ENCODE results near the gene LRIG1. TPM values are rescaled to one million over a fixed set of nuclear protein-coding genes. Genes with fewer than 3 reads are reported as not detected.

LRIG1 gene
- total and polyA plus RNA-seq, 2 experiments from 2014 or later: 8.2 to 13.3 TPM

DNA sequence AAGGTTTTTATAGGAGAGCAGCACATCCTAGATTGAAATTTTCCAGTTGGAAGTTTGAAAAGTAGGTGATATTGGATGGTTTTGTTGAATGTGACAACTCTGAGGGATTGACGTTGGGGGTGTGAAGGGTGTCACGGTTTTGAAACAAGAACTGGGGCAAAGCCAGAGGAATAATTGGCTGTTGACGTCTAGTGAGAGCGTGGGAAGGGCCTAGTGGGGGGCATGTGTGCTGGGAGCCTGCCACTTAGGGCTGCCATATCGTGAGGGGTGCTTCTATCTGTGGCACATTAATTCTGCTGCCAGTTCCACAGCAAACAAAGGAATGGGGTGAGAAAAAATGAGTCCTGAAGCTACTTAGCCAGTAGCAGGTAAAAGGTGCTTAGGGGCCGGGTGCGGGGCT, 129.4 kb downstream of the LRIG1 start:
- H3K27me3 ChIP-seq: no peaks in the 10 kb centered on the region
- H3K36me3 ChIP-seq (replicated peaks; ENCODE audit: insufficient read depth, low read depth): no peaks in the 10 kb centered on the region
- H3K4me1 ChIP-seq (ENCODE audit: insufficient read depth): no peaks in the 10 kb centered on the region
- no peak overlapping the region for H2AFZ ChIP-seq
- no peak overlapping the region for H3K4me3 ChIP-seq
- no peaks in the 10 kb centered on the region for H3K79me2 ChIP-seq
- H4K20me1 ChIP-seq (ENCODE audit: insufficient read depth, poor library complexity, severe bottlenecking): no peaks in the 10 kb centered on the region
- H3K9me2 ChIP-seq (replicated peaks; ENCODE audit: insufficient read depth): no peaks in the 10 kb centered on the region
- TF ChIP-seq EZH2 (IDR thresholded peaks at IDR 0.05; ENCODE audit: borderline replicate concordance) (no peak), EZH2phosphoT487 (IDR thresholded peaks at IDR 0.05; ENCODE audit: low read depth, severe bottlenecking, unreplicated experiment) (no peak)
- TF ChIP-seq, protein P1, sequence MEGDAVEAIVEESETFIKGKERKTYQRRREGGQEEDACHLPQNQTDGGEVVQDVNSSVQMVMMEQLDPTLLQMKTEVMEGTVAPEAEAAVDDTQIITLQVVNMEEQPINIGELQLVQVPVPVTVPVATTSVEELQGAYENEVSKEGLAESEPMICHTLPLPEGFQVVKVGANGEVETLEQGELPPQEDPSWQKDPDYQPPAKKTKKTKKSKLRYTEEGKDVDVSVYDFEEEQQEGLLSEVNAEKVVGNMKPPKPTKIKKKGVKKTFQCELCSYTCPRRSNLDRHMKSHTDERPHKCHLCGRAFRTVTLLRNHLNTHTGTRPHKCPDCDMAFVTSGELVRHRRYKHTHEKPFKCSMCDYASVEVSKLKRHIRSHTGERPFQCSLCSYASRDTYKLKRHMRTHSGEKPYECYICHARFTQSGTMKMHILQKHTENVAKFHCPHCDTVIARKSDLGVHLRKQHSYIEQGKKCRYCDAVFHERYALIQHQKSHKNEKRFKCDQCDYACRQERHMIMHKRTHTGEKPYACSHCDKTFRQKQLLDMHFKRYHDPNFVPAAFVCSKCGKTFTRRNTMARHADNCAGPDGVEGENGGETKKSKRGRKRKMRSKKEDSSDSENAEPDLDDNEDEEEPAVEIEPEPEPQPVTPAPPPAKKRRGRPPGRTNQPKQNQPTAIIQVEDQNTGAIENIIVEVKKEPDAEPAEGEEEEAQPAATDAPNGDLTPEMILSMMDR (IDR thresholded peaks at IDR 0.05; ENCODE audit: poor library complexity): no peak
- DNase-seq (ENCODE audit: low spot score): no peak
- no peak overlapping the region for H3K4me2 ChIP-seq
- no peaks in the 10 kb centered on the region for H3K9me3 ChIP-seq (ENCODE audit: low read depth)
- no peak overlapping the region for H3K27ac ChIP-seq
- 96% methylated on average over 7 of the region's 7 CpGs for WGBS (ENCODE audit: low lambda C conversion rate, missing lambda C conversion rate)

GRCh38 chr3:66370179-66370578, 130.6 kb downstream of the LRIG1 start:
- no peaks in the 10 kb centered on the region for H3K9me3 ChIP-seq (ENCODE audit: low read depth)
- H3K36me3 ChIP-seq (replicated peaks; ENCODE audit: insufficient read depth, low read depth): no peaks in the 10 kb centered on the region
- TF ChIP-seq, protein P1 (IDR thresholded peaks at IDR 0.05; ENCODE audit: poor library complexity): no peak
- TF ChIP-seq EZH2phosphoT487 (IDR thresholded peaks at IDR 0.05; ENCODE audit: low read depth, severe bottlenecking, unreplicated experiment) (no peak), EZH2 (IDR thresholded peaks at IDR 0.05; ENCODE audit: borderline replicate concordance) (no peak)
- no peak overlapping the region for H3K4me2 ChIP-seq
- H3K4me1 ChIP-seq (ENCODE audit: insufficient read depth): peaks cover 1% of the 10 kb centered on the region
- no peaks in the 10 kb centered on the region for H3K9me2 ChIP-seq (replicated peaks; ENCODE audit: insufficient read depth)
- no peak overlapping the region for H3K27ac ChIP-seq
- H3K27me3 ChIP-seq: no peaks in the 10 kb centered on the region
- no peak overlapping the region for H3K4me3 ChIP-seq
- no peaks in the 10 kb centered on the region for H3K79me2 ChIP-seq
- 93% methylated on average over 7 of the region's 7 CpGs for WGBS (ENCODE audit: low lambda C conversion rate, missing lambda C conversion rate)
- DNase-seq (ENCODE audit: low spot score): no peak
- H4K20me1 ChIP-seq (ENCODE audit: insufficient read depth, poor library complexity, severe bottlenecking): no peaks in the 10 kb centered on the region
- H2AFZ ChIP-seq: no peak overlapping the region

DNA sequence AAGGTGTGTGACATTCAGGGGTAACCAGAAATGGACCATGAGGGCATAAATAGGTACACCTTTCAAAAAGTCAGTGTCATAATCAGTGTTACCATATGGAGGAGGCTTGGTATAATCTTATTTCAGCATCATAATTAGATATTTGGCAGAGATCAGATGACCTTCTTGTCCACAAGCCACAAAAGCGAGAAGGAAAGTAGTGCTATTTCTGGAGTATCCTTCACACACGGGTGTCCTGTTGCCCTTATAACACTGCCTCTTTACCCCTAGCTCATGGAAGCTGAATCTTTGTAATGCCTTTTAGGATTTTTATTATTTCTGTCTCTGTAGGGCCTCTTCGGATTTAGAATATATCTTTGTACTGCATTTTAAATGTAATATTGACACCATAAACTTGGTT, 132.8 kb downstream of the LRIG1 start:
- peaks cover 11% of the 10 kb centered on the region for H3K4me1 ChIP-seq (ENCODE audit: insufficient read depth)
- 93% methylated on average over 3 of the region's 3 CpGs for WGBS (ENCODE audit: low lambda C conversion rate, missing lambda C conversion rate)
- H3K9me3 ChIP-seq (ENCODE audit: low read depth): no peaks in the 10 kb centered on the region
- no peak overlapping the region for H3K4me2 ChIP-seq
- H3K79me2 ChIP-seq: no peaks in the 10 kb centered on the region
- no peaks in the 10 kb centered on the region for H3K9me2 ChIP-seq (replicated peaks; ENCODE audit: insufficient read depth)
- no peak for DNase-seq (ENCODE audit: low spot score)
- H3K27ac ChIP-seq: no peak overlapping the region
- TF ChIP-seq, protein P1 (IDR thresholded peaks at IDR 0.05; ENCODE audit: poor library complexity): no peak
- no peak for TF ChIP-seq EZH2phosphoT487 (IDR thresholded peaks at IDR 0.05; ENCODE audit: low read depth, severe bottlenecking, unreplicated experiment)
- no peak for TF ChIP-seq EZH2 (IDR thresholded peaks at IDR 0.05; ENCODE audit: borderline replicate concordance)
- H3K36me3 ChIP-seq (replicated peaks; ENCODE audit: insufficient read depth, low read depth): no peaks in the 10 kb centered on the region
- no peak overlapping the region for H2AFZ ChIP-seq
- no peak overlapping the region for H3K4me3 ChIP-seq
- H3K27me3 ChIP-seq: no peaks in the 10 kb centered on the region
- no peaks in the 10 kb centered on the region for H4K20me1 ChIP-seq (ENCODE audit: insufficient read depth, poor library complexity, severe bottlenecking)

DNA sequence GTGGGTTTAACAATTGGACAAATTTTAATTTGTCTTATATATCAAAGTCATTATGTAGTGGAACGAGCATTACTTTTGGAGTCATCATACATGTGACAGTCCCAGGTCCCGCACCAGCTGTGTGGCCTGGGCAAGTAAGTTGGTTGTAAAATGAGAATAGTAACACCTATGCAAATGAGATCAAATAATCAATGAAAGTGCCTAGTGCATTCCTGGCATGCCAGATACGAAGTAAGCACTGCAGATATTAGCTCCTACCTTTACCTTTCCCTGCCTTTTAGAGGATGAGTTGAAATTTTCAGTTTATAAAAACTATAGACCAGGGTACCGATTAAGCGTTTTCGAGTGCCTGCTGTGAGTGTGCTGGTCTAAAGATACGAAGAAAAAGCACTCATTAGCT, 134.1 kb downstream of the LRIG1 start:
- Histone ChIP-seq H3K9me3 (ENCODE audit: low read depth) (no peaks in the 10 kb centered on the region), H3K4me3 (no peak overlapping the region), H3K79me2 (no peaks in the 10 kb centered on the region), H2AFZ (no peak overlapping the region), H3K4me1 (ENCODE audit: insufficient read depth) (peaks cover 11% of the 10 kb centered on the region), H3K27me3 (no peaks in the 10 kb centered on the region), H3K36me3 (replicated peaks; ENCODE audit: insufficient read depth, low read depth) (no peaks in the 10 kb centered on the region), H3K27ac (no peak overlapping the region), H4K20me1 (ENCODE audit: insufficient read depth, poor library complexity, severe bottlenecking) (no peaks in the 10 kb centered on the region), H3K9me2 (replicated peaks; ENCODE audit: insufficient read depth) (no peaks in the 10 kb centered on the region), H3K4me2 (no peak overlapping the region)
- TF ChIP-seq, protein P1 (IDR thresholded peaks at IDR 0.05; ENCODE audit: poor library complexity): no peak
- no peak for TF ChIP-seq EZH2phosphoT487 (IDR thresholded peaks at IDR 0.05; ENCODE audit: low read depth, severe bottlenecking, unreplicated experiment)
- TF ChIP-seq EZH2 (IDR thresholded peaks at IDR 0.05; ENCODE audit: borderline replicate concordance): no peak
- WGBS (ENCODE audit: low lambda C conversion rate, missing lambda C conversion rate): 94% methylated on average over 7 of the region's 7 CpGs
- no peak for DNase-seq (ENCODE audit: low spot score)
